ENCODE results near the gene FTO. TPM values are rescaled to one million over a fixed set of nuclear protein-coding genes. Genes with fewer than 3 reads are reported as not detected.
A peak's percentile ranks its signal among the peaks of the same experiment; 100 is the strongest.

Gene FTO
- polyA plus RNA-seq, 3 donors, result 16.8 to 51.0 (median 37.7) TPM

DNA sequence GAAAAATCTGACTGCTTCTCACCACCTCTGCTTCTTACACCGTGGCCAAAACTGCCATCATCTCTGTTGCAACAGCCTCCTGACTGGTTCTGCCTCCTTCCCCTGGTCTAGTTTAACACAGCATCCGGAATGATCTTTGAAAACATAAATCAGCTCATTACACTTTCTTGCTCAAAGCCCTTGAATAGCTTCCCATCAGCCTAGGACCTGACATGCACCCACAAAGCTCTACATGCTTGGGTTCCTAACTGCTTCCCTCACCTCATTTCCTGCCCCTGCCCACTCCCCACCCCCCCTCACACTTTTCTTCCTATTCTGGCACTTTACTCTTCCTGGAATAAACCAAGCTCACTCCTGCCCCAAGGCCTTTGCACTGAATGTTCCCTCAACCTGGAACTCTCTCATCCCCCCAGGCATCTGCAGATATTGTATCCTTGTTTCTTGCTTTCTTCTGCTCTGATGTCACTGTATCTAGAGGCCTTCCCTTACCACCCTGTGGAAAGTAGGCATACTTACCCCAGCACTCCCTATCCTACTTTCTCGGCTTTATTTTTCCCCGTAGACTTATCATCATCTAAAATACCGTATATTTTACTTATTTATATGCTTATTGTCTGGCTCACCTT, 112.4 kb downstream of the FTO start:
- Histone ChIP-seq H3K36me3 (replicated peaks in 1 of 2; ENCODE audit: control insufficient read depth in 1 of 2, insufficient read depth in 2 of 2, low read length in 2 of 2) (peaks cover 0 to 2% of the 10 kb centered on the region in 2 donors), H3K9ac (ENCODE audit: insufficient read depth, low read length, poor library complexity, severe bottlenecking) (no peak overlapping the region), H3K4me3 (replicated peaks in 1 of 3; ENCODE audit: low read depth in 2 of 3, low read length in 3 of 3) (no peak overlapping the region), H3K4me1 (ENCODE audit: control insufficient read depth in 1 of 2, insufficient read depth in 2 of 2, low read length in 2 of 2) (no peaks in the 10 kb centered on the region), H3K4me2 (replicated peaks; ENCODE audit: extremely low read depth, low read length, poor library complexity, severe bottlenecking) (no peak overlapping the region), H3K9me3 (replicated peaks in 1 of 2; ENCODE audit: control insufficient read depth in 1 of 2, insufficient read depth in 1 of 2, low read length in 2 of 2) (no peaks in the 10 kb centered on the region), H2AFZ (ENCODE audit: insufficient read depth, low read depth, low read length, poor library complexity, severe bottlenecking) (no peak overlapping the region), H3K79me2 (ENCODE audit: insufficient read depth, low read length) (no peaks in the 10 kb centered on the region), H4K20me1 (ENCODE audit: insufficient read depth, low read length) (no peaks in the 10 kb centered on the region), H3K27ac (ENCODE audit: low read depth in 1 of 2, low read length in 2 of 2) (no peak overlapping the region), H3K27me3 (ENCODE audit: control insufficient read depth in 2 of 2, insufficient read depth in 2 of 2, low read length in 2 of 2) (no peaks in the 10 kb centered on the region)
- Mint-ChIP-seq H3K27me3 (ENCODE audit: low read depth in 3 of 3) (peaks cover 0 to 6% (median 2%) of the 10 kb centered on the region in 3 donors), H3K9me3 (no peaks in the 10 kb centered on the region), H3K36me3 (peaks cover 21 to 36% of the 10 kb centered on the region in 2 donors), H3K4me1 (peaks cover 5% of the 10 kb centered on the region), H3K27ac (peak overlapping the region in 2 of 7 donors; percentile 4 to 32), H3K4me3 (no peak overlapping the region)
- no peak for DNase-seq
- TF ChIP-seq, protein P1, sequence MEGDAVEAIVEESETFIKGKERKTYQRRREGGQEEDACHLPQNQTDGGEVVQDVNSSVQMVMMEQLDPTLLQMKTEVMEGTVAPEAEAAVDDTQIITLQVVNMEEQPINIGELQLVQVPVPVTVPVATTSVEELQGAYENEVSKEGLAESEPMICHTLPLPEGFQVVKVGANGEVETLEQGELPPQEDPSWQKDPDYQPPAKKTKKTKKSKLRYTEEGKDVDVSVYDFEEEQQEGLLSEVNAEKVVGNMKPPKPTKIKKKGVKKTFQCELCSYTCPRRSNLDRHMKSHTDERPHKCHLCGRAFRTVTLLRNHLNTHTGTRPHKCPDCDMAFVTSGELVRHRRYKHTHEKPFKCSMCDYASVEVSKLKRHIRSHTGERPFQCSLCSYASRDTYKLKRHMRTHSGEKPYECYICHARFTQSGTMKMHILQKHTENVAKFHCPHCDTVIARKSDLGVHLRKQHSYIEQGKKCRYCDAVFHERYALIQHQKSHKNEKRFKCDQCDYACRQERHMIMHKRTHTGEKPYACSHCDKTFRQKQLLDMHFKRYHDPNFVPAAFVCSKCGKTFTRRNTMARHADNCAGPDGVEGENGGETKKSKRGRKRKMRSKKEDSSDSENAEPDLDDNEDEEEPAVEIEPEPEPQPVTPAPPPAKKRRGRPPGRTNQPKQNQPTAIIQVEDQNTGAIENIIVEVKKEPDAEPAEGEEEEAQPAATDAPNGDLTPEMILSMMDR (IDR thresholded peaks at IDR 0.05), result no peak
- 88% methylated on average over 2 of the region's 5 CpGs for WGBS (ENCODE audit: insufficient coverage)
- intact Hi-C loops (cut with micrococcal nuclease), result no loop called here

- Histone ChIP-seq H3K79me2 (ENCODE audit: insufficient read depth, low read length) (no peaks in the 10 kb centered on the region), H3K27me3 (ENCODE audit: control insufficient read depth in 2 of 2, insufficient read depth in 2 of 2, low read length in 2 of 2) (no peaks in the 10 kb centered on the region), H3K36me3 (replicated peaks in 1 of 2; ENCODE audit: control insufficient read depth in 1 of 2, insufficient read depth in 2 of 2, low read length in 2 of 2) (no peaks in the 10 kb centered on the region), H3K27ac (ENCODE audit: low read depth in 1 of 2, low read length in 2 of 2) (no peak overlapping the region), H2AFZ (ENCODE audit: insufficient read depth, low read depth, low read length, poor library complexity, severe bottlenecking) (no peak overlapping the region), H3K4me1 (ENCODE audit: control insufficient read depth in 1 of 2, insufficient read depth in 2 of 2, low read length in 2 of 2) (no peaks in the 10 kb centered on the region), H3K4me3 (replicated peaks in 1 of 3; ENCODE audit: low read depth in 2 of 3, low read length in 3 of 3) (no peak overlapping the region), H3K4me2 (replicated peaks; ENCODE audit: extremely low read depth, low read length, poor library complexity, severe bottlenecking) (no peak overlapping the region), H4K20me1 (ENCODE audit: insufficient read depth, low read length) (no peaks in the 10 kb centered on the region), H3K9ac (ENCODE audit: insufficient read depth, low read length, poor library complexity, severe bottlenecking) (no peak overlapping the region), H3K9me3 (replicated peaks in 1 of 2; ENCODE audit: control insufficient read depth in 1 of 2, insufficient read depth in 1 of 2, low read length in 2 of 2) (no peaks in the 10 kb centered on the region)
- TF ChIP-seq, protein P1 (IDR thresholded peaks at IDR 0.05), result no peak
- Mint-ChIP-seq H3K4me1 (peaks cover 5% of the 10 kb centered on the region), H3K9me3 (no peaks in the 10 kb centered on the region), H3K36me3 (peaks cover 17 to 28% of the 10 kb centered on the region in 2 donors), H3K27ac (peak overlapping the region in 1 of 7 donors; percentile 66), H3K4me3 (no peak overlapping the region), H3K27me3 (ENCODE audit: low read depth in 3 of 3) (peaks cover 0 to 4% (median 2%) of the 10 kb centered on the region in 3 donors)
- intact Hi-C loops (cut with micrococcal nuclease), result no loop called here
- WGBS (ENCODE audit: insufficient coverage), result 92% methylated on average over 1 of the region's 5 CpGs
- DNase-seq, result no peak
Observed at GRCh38 chr16:53817117-53817755, 113.3 kb downstream of the FTO start.

Data from CD14-positive monocyte (primary cell).